Measurements from ENCODE around the gene TBC1D30.

DNA sequence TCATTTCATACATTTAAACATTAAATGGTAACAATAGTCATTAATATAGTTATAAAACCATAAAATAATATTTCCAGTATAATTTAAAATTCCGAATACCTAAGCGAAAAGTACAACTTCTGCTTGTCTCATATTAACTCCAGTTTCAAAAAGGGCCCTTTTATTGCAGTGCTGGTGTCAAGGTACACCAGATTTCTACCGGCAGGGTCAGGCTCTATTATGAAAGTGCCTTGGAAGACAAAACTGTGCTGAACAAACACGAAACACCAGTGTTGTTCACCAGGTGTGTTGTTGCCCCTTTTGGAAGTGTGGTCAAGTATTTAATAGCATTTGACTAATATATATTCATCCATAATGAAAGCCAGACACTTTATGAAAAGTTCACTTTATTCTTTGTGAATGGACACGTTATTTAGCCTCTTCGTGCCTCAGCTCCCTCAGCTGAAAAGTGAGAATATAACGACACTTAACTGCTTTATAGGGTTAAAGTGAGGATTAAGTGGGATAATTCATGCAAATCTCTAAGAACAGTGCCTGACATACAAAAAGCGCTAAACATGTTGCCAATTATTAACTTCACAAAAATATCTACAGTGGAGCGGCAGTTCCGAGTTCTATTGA, 45.0 kb upstream of the TBC1D30 start:
- TF ChIP-seq, protein P1, sequence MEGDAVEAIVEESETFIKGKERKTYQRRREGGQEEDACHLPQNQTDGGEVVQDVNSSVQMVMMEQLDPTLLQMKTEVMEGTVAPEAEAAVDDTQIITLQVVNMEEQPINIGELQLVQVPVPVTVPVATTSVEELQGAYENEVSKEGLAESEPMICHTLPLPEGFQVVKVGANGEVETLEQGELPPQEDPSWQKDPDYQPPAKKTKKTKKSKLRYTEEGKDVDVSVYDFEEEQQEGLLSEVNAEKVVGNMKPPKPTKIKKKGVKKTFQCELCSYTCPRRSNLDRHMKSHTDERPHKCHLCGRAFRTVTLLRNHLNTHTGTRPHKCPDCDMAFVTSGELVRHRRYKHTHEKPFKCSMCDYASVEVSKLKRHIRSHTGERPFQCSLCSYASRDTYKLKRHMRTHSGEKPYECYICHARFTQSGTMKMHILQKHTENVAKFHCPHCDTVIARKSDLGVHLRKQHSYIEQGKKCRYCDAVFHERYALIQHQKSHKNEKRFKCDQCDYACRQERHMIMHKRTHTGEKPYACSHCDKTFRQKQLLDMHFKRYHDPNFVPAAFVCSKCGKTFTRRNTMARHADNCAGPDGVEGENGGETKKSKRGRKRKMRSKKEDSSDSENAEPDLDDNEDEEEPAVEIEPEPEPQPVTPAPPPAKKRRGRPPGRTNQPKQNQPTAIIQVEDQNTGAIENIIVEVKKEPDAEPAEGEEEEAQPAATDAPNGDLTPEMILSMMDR (conservative IDR thresholded peaks at IDR 0.05), result no peak
- TF ChIP-seq EZH2 (IDR thresholded peaks at IDR 0.05; ENCODE audit: low read depth), result no peak

Data from PC-9 (cell line).